A673 (cell line): ENCODE measurements around the gene CUBN.

Experiments used
- EZH2 ChIP-seq: fragments of 200-600 bp; sonication (generic); IDR thresholded peaks from 2 replicates; pipeline ENCODE4 v1.6.1; 2017; ENCODE audit warnings: borderline replicate concordance, low read depth, mild to moderate bottlenecking, mixed read lengths, antibody characterized with exemption, low read length; ENCODE audit not compliant: poor library complexity, severe bottlenecking
- TF ChIP-seq, protein P1 (sequence below): fragments of 300-800, 200-600 bp; sonication (generic); conservative IDR thresholded peaks from 2 replicates; pipeline ENCODE4 v1.5.1; 2017; ENCODE audit warnings: low read depth, mild to moderate bottlenecking, antibody characterized with exemption, low read length, moderate library complexity, mixed read lengths

DNA sequence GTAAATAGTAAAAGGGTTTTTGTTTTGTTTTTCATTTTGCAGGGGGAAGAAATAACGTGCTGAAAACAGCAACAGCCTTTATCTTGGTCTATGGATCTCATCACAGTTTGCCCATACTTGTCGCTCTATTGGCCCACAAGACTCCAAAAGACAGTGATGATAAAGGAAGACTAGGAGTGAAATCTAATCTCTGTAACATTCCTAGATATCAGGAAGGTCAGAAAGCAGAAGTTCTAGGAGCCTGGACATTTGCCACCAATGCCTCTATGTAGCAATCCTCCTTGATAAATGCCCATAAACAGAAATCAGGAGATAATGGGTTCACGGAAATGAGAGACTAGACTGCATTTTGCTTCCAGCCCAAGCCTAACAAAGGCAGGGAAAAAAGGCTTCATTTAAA lies 8.9 kb downstream of the CUBN start:
- TF ChIP-seq, protein P1, sequence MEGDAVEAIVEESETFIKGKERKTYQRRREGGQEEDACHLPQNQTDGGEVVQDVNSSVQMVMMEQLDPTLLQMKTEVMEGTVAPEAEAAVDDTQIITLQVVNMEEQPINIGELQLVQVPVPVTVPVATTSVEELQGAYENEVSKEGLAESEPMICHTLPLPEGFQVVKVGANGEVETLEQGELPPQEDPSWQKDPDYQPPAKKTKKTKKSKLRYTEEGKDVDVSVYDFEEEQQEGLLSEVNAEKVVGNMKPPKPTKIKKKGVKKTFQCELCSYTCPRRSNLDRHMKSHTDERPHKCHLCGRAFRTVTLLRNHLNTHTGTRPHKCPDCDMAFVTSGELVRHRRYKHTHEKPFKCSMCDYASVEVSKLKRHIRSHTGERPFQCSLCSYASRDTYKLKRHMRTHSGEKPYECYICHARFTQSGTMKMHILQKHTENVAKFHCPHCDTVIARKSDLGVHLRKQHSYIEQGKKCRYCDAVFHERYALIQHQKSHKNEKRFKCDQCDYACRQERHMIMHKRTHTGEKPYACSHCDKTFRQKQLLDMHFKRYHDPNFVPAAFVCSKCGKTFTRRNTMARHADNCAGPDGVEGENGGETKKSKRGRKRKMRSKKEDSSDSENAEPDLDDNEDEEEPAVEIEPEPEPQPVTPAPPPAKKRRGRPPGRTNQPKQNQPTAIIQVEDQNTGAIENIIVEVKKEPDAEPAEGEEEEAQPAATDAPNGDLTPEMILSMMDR = no peak
- TF ChIP-seq EZH2 = no peak
